Fibroblast of the aortic adventitia (primary cell): ENCODE data around the gene CAPZB. TPM values are rescaled to one million over a fixed set of nuclear protein-coding genes. Genes with fewer than 3 reads are reported as not detected.

Experiments
- DNase-seq: peaks from one replicate; pipeline ENCODE4 v3.0.0-alpha.2; 2010; ENCODE audit warnings: low read depth
- H3K4me3 ChIP-seq: 2 replicates; pipeline ENCODE4 v1.5.1; 2011; ENCODE audit warnings: low read depth, mild to moderate bottlenecking, control low read depth, low read length, moderate library complexity
- CTCF ChIP-seq: IDR thresholded peaks from 2 replicates; pipeline ENCODE4 v1.5.1; 2011; ENCODE audit warnings: mild to moderate bottlenecking, low read length, control low read depth, inconsistent platforms; ENCODE audit not compliant: insufficient read depth
- total RNA-seq: library from RNA; depleted of rRNA; stranded (reverse); fragments of >200 nt; gene quantifications from 2 replicates; pipeline ENCODE4 v1.2.3, GENCODE V29; 2012; ENCODE audit warnings: low replicate concordance

Gene CAPZB
- total RNA-seq, 1 donor = 232 TPM

GRCh38 chr1:19413999-19414398 is 71.3 kb downstream of the CAPZB start:
- no peak for DNase-seq
- TF ChIP-seq CTCF = no peak
- no peak overlapping the region for H3K4me3 ChIP-seq

- DNase-seq = no peak
- no peak overlapping the region for H3K4me3 ChIP-seq
- TF ChIP-seq CTCF = no peak
Measured at GRCh38 chr1:19412654-19413053, 72.7 kb downstream of the CAPZB start.

GRCh38 chr1:19411612-19412011 is 73.7 kb downstream of the CAPZB start:
- DNase-seq = no peak
- H3K4me3 ChIP-seq = no peak overlapping the region
- no peak for TF ChIP-seq CTCF

GRCh38 chr1:19410393-19410792 is 74.9 kb downstream of the CAPZB start:
- TF ChIP-seq CTCF = no peak
- no peak for DNase-seq
- no peak overlapping the region for H3K4me3 ChIP-seq

- no peak for DNase-seq
- TF ChIP-seq CTCF = no peak
- H3K4me3 ChIP-seq = no peak overlapping the region
Measured at GRCh38 chr1:19409477-19410341, 75.6 kb downstream of the CAPZB start.

GRCh38 chr1:19407494-19408096 is 77.7 kb downstream of the CAPZB start:
- DNase-seq = no peak
- no peak for TF ChIP-seq CTCF
- H3K4me3 ChIP-seq = no peak overlapping the region

GRCh38 chr1:19406680-19407079 is 78.7 kb downstream of the CAPZB start:
- no peak overlapping the region for H3K4me3 ChIP-seq
- TF ChIP-seq CTCF = no peak
- DNase-seq = no peak
